ENCODE measurements around the gene OR1F1. TPM values are rescaled to one million over a fixed set of nuclear protein-coding genes. Genes with fewer than 3 reads are reported as not detected.
"Not testable (repeated sequence)": the region's sequence is repeated elsewhere in the genome, so short reads cannot be mapped to it uniquely, and the experiment has no call there.

OR1F1 gene
- not detected in 2 replicates for total RNA-seq

DNA sequence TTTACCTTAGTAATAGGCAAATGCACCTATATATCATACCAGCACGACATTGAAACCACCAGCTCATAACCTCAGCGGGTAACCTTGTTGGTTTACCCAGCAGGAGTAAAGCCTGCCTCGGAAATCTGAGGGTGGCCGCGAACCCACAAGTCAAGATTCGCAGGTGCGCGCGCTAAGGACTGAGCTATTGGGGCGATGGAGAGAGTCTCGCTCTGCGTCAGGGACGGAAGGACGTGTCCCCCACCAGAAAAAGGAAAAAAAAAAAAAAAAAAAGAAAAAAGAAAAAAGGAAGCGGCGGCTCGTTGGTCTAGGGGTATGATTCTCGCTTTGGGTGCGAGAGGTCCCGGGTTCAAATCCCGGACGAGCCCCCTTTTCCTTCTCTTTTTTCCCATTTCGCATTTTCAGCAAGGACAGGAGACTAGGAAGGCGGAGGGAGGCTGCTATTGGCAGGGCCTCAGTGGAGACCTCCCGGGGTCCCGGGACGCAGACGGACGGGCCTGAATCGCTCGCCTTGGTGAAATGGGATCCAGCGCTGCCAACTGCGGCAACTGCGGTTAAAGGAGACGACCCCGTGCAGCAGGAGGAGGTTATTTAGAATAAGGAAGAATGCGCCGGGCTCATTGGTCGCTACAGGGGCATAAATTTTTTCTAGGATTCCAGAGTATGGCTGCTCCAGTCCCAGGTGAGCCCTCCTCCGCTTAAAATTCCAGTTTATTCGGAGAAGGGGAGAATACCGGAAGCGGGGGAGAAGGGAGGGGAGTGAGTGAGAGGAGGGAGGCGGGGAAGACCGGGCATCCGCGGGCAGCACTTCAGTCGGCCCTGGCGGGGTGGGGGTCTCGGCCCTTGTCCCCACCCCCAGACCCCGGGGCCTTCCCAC lies at the start of gene OR1F1:
Gene OR1F1, plus strand, starts transcription at position 407 of the 877 bp plus-strand sequence.
- DNase-seq (ENCODE audit: low read depth in 2 of 2), result peak in 1 of 2 donors; percentile 40

DNA sequence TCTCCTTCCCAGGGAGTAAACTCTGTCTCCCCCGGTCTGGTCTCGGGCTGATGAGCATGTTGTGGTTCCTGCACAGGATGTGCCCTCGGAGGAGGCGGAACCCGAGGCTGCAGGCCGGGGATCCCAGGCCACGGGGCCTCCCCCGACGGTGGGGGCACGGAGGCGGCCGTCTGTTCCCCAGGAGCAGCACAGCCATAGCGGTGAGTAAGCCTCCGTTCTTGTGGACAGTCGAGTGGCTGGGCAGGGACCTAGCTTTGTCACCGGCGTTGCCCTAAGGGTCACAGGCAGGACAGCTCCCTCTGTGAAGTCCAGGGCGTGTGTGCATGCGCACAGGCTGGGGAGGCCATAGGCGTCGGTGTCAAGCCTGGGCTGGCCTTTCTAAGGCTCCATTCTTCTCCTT lies 49.7 kb upstream of the OR1F1 start:
- no peak for DNase-seq (ENCODE audit: low read depth in 2 of 2)

DNA sequence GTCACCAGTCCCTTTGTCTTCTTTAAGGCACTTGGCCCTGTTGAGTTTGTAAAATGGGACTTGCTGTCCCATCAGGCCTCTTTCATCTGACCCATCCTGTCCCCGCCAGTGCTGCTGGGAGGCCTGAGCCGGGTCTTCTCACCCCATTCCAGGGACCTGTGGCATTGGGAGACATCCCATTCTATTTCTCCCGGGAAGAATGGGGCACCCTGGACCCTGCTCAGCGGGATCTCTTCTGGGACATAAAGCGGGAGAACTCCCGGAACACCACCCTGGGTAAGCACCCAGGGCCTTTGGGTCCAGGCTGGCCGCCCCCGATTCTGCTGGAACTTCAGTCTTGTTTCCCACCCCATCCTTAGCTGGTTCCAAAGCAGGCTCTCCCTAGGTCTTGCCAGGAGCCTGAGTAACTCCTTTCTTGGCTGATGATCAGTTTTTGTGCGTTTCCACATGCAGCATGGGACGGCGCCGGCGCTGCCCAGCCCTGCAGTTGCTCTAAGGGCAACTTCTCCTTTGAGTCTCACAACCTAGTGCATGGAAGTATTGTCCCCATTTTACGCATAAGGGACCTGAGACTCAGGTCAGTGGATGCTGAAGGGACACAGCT lies 49.1 kb upstream of the OR1F1 start:
- no peak for DNase-seq (ENCODE audit: low read depth in 2 of 2)

DNA sequence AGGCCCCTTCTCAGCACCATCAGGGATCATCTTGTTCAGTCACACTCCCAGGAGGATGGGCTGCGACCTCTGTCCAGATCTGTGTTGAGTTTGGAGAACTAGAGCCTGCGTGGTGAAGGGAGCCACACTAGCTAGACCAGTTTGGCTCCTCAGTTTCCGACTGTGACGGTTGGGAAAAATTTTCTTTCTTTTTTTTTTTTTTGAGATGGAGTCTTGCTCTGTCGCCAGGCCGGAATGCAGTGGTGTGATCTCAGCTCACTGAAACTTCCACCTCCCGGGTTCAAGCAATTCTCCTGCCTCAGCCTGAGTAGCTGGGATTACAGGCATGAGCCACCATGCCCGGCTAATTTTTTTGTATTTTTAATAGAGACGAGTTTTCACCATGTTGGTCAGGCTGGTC lies 48.4 kb upstream of the OR1F1 start:
- not testable (repeated sequence) for DNase-seq (ENCODE audit: low read depth in 2 of 2)

- DNase-seq (ENCODE audit: low read depth in 2 of 2), result no peak
Observed at GRCh38 chr16:3140603-3141427, 47.2 kb upstream of the OR1F1 start.

GRCh38 chr16:3141781-3142311 lies 46.2 kb upstream of the OR1F1 start:
- DNase-seq (ENCODE audit: low read depth in 2 of 2), result no peak

GRCh38 chr16:3142327-3142726 lies 45.7 kb upstream of the OR1F1 start:
- no peak for DNase-seq (ENCODE audit: low read depth in 2 of 2)

DNA sequence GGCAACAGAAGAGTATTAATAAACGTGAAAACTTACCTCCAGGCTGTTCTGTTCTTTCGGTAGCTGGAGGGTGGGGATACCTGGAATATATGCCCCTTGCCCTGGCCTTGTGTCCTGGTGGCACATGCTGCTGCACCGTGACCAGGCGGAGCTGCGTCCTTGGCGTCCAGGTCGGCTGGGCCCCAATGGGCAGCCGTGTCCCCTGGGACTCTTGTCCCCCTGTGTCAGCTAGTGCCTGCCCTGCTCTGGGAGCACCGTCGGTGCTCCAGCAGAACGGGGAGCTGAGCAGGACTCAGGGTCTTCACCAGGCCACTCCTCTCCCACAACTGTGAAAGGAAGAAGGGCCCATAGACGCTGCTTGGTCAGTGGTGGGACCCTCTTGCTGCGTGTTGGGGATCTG lies 45.2 kb upstream of the OR1F1 start:
- no peak for DNase-seq (ENCODE audit: low read depth in 2 of 2)

DNA sequence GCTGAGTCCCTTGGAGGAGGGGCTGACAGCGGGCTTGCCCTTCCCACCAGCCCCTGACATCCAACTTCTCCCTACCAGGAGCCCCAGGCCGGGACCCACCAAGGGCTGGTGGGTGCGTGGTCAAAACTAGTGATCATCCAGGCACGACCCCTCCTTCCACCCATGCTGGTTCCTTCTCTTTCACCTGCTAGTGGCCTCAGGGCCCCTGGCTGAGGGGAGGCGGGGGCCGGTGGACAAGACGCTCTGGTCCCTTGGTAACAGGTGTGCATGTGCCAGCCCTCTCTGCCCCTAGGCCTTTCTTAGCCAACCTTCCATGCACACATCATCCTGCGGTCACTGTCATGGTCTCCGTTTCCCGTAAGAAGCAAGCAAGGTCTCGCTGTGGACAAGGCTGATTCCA lies 44.8 kb upstream of the OR1F1 start:
- no peak for DNase-seq (ENCODE audit: low read depth in 2 of 2)

- no peak for DNase-seq (ENCODE audit: low read depth in 2 of 2)
Observed at GRCh38 chr16:3143598-3144320, 44.2 kb upstream of the OR1F1 start.

GRCh38 chr16:3144321-3144983 lies 43.6 kb upstream of the OR1F1 start:
- DNase-seq (ENCODE audit: low read depth in 2 of 2), result no peak

DNA sequence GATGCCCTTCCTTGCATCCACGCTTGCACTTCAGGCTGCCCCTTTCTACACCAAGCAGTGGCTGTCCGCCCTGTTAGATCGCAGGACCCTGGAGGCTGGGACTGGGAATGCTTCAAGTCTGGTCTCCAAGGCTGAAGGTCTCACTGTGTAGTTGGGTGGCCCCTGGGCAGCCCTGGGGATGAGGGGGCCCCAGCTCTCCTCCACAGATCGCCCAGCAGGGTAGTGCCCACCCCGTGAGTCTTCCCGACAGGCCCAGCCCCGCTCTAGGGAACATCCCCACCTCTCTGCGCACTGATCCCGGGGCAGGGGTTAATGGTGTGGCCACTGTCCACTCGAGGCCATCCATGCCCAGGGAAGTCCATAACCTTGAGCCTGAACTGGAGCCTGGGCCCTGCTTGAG lies 42.9 kb upstream of the OR1F1 start:
- no peak for DNase-seq (ENCODE audit: low read depth in 2 of 2)

DNA sequence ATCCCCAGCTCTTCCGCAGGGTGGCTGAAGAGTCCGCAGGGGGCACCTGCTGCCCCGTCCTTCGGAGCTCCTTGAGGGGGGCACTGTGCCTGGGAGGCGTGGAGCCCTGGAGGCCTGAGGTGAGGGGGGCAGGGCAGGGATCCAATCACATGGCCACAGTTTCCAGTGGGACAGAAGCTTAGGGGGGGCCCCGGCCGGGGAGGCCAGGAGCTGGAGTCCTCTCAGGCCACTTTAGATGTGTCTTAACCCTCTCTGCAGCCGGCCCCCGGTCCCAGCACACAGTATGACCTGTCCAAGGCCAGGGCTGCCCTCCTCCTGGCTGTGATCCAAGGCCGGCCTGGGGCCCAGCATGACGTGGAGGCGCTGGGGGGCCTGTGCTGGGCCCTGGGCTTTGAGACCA lies 42.3 kb upstream of the OR1F1 start:
- no peak for DNase-seq (ENCODE audit: low read depth in 2 of 2)

DNA sequence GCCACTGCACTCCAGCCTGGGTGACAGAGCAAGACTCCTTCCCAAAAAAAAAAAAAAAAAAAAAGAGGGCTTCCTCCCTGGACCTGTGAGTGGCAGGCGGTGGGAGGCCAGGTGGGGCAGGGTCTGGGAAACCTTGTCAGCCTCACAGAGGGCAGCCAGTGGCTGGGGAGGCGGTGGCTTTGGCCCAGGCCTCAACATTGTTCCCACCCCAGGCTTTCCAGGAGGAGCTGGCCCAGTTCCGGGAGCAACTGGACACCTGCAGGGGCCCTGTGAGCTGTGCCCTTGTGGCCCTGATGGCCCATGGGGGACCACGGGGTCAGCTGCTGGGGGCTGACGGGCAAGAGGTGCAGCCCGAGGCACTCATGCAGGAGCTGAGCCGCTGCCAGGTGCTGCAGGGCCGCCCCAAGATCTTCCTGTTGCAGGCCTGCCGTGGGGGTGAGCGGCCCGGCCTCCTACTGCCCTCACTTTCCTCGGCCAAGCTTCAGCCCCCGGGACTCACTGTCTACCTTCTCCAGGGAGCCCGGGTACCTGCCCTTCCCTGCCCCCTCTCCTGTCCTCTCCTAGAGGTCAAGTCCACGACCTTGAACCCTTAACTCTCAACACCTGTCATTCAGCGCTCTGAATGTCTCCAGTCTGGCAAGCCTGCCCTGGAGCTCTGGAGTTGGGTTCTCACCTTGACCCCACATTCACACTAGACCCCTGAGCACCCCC lies 40.8 kb upstream of the OR1F1 start:
- no peak for DNase-seq (ENCODE audit: low read depth in 2 of 2)

DNA sequence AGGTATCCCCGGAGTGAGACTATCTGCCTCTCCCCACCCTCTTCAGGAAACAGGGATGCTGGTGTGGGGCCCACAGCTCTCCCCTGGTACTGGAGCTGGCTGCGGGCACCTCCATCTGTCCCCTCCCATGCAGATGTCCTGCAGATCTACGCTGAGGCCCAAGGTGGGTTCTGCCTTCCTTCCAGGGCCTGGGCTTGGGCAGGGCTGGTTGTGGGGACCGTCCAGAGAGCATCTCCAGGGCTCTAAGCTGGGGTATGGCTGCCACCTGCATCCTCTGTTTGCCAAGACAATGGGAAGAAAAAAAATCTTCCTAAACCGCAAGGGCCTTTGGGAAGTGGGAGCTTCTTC lies 40.3 kb upstream of the OR1F1 start:
- no peak for DNase-seq (ENCODE audit: low read depth in 2 of 2)

- DNase-seq (ENCODE audit: low read depth in 2 of 2), result no peak
Observed at GRCh38 chr16:3148256-3149192, 39.5 kb upstream of the OR1F1 start.

GRCh38 chr16:3149193-3149530 lies 38.8 kb upstream of the OR1F1 start:
- DNase-seq (ENCODE audit: low read depth in 2 of 2), result no peak

DNA sequence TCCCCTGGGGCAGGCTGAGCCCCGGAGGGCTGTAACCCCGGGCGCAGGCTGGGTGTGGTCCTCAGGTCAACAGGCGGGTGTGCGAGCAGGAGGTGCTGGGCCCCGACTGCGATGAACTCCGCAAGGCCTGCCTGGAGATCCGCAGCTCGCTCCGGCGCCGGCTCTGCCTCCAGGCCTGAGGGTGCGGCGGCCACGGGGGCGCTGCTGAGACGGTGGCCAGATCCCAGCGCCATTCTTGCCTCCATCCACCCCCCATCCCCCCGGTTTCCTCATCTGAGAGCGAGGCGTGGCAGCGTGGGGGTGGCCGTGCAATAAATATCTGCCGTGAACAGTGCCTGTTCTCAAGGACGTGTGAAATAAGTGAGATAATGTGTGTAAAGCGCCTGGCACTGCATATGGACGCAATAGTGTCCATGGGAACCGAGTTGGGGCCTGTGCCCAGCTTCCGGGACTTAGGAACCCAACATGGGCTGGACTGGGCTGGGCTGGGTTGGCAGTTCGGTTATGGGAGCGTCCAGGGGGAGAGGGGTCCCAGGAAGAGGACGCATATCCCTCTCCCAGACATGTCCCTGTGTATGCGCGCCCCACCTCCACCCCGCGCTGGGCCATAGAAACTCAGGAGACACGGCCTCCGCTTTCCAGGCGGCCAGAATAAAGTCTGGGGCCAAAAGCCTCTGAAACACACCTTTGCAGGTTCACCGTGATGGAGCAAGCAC lies 38.2 kb upstream of the OR1F1 start:
- peak; percentile 58 to 70 for DNase-seq (ENCODE audit: low read depth in 2 of 2)

Data from lung microvascular endothelial cell (primary cell).